ENCODE results near the gene C11orf97. TPM values are rescaled to one million over a fixed set of nuclear protein-coding genes. Genes with fewer than 3 reads are reported as not detected.

The C11orf97 gene
- total and polyA plus RNA-seq, 9 of the 15 experiments (the other 6 are each of a cell fraction or from before 2014, with no cell fraction given) = not detected

DNA sequence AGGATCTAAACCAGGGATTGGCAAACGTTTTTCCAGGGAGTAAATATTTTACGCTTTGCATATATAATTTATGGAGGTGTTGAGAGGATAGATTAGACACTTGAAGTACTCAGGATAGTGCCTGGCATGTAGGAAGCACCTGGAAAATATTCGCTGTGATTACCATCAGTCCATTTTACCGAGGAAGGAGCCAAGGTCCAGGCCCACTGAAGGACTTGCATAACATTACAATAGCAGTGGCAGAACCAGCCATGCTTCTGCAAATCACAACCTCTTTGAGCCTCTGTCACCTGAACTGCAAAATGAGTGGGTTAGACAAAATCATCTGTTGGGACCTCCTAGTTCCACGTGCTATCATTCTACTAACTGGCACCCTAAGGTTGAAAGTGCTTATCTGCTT lies 36.9 kb downstream of the C11orf97 start:
- ChIA-PET POLR2A (no interaction called here), CTCF (ENCODE audit: low intra/inter-chr PET ratio) (no interaction called here)
- no peaks in the 10 kb centered on the region for H3K9me3 ChIP-seq (replicated peaks; ENCODE audit: control insufficient read depth, insufficient read depth, low read depth, low read length)
- no TSS peak for BruUV-seq (replicated peaks)
- no peaks in the 10 kb centered on the region for H3K9me1 ChIP-seq (ENCODE audit: control insufficient read depth, insufficient read depth, low read length)
- H4K20me1 ChIP-seq (replicated peaks; ENCODE audit: control insufficient read depth, insufficient read depth, low read length) = no peaks in the 10 kb centered on the region; the same call in 1 of the 2 replicates
- H3K79me2 ChIP-seq (ENCODE audit: control insufficient read depth, insufficient read depth, low read length) = peaks cover 32% of the 10 kb centered on the region
- FAIRE-seq (no peak), DNase-seq (ENCODE audit: extremely low read depth in 1 of 4, low spot score in 3 of 4) (peak in 1 of 4 experiments; percentile 17), ATAC-seq (no peak)
- no peaks in the 10 kb centered on the region for H3K27me3 ChIP-seq (ENCODE audit: control insufficient read depth in 2 of 2, insufficient read depth in 2 of 2, low read length in 2 of 2)
- peaks cover 24 to 31% of the 10 kb centered on the region in 2 experiments; a peak in 4 of 5 replicates for H3K4me1 ChIP-seq (replicated peaks in 1 of 2; ENCODE audit: control insufficient read depth in 2 of 2, insufficient read depth in 2 of 2, low read length in 2 of 2)
- H2AFZ ChIP-seq (ENCODE audit: low read depth, low read length) = no peak overlapping the region
- no peak overlapping the region for H3K4me2 ChIP-seq (ENCODE audit: insufficient read depth, low read length)
- TF ChIP-seq MCM7 (IDR thresholded peaks at IDR 0.05) (no peak), ZNF12 (CRISPR knock-in tag; IDR thresholded peaks at IDR 0.05) (no peak), MYNN (IDR thresholded peaks at IDR 0.05) (no peak), MYNN (CRISPR knock-in tag; IDR thresholded peaks at IDR 0.05) (no peak), ZNF764 (CRISPR knock-in tag; IDR thresholded peaks at IDR 0.05; ENCODE audit: low read depth) (no peak), ZNF445 (CRISPR knock-in tag; IDR thresholded peaks at IDR 0.05; ENCODE audit: low read depth) (no peak), ZNF217 (CRISPR knock-in tag; IDR thresholded peaks at IDR 0.05) (no peak), PTRF (tag; IDR thresholded peaks at IDR 0.05) (no peak), TEAD4 (IDR thresholded peaks at IDR 0.05; ENCODE audit: low read length) (no peak), TEAD4 (CRISPR knock-in tag; IDR thresholded peaks at IDR 0.05; ENCODE audit: borderline replicate concordance) (no peak), KHSRP (IDR thresholded peaks at IDR 0.05) (no peak), BHLHE40 (IDR thresholded peaks at IDR 0.05; ENCODE audit: low read length) (no peak), NRF1 (conservative IDR thresholded peaks at IDR 0.05 in 1 of 2, IDR thresholded peaks at IDR 0.05 in 1 of 2) (no peak), TSC22D4 (tag; IDR thresholded peaks at IDR 0.05) (no peak)
- TF ChIP-seq, protein P1, sequence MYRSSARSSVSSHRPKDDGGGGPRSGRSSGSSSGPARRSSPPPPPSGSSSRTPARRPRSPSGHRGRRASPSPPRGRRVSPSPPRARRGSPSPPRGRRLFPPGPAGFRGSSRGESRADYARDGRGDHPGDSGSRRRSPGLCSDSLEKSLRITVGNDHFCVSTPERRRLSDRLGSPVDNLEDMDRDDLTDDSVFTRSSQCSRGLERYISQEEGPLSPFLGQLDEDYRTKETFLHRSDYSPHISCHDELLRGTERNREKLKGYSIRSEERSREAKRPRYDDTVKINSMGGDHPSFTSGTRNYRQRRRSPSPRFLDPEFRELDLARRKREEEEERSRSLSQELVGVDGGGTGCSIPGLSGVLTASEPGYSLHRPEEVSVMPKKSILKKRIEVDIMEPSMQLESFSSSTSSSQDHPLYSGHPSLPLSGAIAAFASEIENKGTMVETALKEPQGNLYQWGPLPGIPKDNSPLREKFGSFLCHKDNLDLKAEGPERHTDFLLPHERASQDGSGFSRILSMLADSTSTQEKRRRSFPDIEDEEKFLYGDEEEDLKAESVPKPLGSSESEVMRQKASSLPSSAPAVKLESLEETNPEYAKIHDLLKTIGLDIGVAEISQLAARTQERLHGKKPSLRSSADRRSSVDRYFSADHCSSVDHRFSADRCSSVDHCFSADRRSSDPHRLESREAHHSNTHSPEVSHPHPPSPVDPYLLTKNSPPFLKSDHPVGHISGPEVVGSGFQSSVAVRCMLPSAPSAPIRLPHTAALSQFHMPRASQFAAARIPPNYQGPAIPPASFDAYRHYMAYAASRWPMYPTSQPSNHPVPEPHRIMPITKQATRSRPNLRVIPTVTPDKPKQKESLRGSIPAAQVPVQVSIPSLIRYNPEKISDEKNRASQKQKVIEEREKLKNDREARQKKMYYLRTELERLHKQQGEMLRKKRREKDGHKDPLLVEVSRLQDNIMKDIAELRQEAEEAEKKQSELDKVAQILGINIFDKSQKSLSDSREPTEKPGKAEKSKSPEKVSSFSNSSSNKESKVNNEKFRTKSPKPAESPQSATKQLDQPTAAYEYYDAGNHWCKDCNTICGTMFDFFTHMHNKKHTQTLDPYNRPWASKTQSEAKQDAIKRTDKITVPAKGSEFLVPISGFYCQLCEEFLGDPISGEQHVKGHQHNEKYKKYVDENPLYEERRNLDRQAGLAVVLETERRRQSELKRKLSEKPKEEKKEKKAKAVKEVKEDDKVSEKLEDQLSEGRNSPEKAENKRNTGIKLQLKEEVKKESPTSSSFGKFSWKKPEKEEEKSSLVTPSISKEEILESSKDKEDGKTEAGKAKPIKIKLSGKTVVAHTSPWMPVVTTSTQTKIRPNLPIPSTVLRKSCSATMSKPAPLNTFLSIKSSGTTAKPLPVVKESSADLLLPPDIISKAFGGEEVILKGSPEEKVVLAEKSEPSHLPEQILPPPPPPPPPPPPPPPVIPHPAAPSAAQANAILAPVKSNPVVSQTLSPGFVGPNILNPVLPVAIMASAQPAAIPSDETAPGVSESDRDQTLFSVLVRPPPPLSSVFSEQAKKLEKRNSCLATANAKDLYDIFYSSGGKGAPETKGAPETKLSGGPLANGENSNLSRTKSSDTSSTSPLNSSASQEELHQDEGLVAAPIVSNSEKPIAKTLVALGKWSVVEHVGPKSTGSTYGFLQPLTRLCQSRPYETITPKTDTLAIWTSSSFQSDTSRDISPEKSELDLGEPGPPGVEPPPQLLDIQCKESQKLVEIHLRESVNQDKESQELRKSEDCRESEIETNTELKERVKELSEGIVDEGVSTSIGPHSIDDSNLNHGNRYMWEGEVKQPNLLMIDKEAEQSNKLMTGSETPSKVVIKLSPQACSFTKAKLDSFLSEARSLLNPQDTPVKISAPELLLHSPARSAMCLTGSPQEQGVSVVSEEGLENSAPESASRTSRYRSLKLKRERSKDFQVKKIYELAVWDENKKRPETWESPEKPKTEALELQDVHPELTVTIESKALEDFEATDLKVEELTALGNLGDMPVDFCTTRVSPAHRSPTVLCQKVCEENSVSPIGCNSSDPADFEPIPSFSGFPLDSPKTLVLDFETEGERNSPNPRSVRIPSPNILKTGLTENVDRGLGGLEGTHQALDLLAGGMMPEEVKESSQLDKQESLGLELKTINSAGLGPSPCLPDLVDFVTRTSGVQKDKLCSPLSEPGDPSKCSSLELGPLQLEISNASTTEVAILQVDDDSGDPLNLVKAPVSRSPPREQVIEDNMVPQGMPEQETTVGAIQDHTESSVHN (IDR thresholded peaks at IDR 0.05; ENCODE audit: borderline replicate concordance in 1 of 2, low read depth in 1 of 2) = no peak
- intact Hi-C loops (cut with micrococcal nuclease) (no loop called here), in situ Hi-C loops (cut with MboI) (no loop called here)
- H3K36me3 ChIP-seq (ENCODE audit: control insufficient read depth, insufficient read depth, low read length) = peaks cover 13% of the 10 kb centered on the region; the same call in 2 of the 3 replicates
- no peak overlapping the region for H3K9ac ChIP-seq (ENCODE audit: insufficient read depth in 1 of 2, low read depth in 2 of 2, low read length in 2 of 2)
- WGBS (ENCODE audit: insufficient coverage, low coverage, missing lambda C conversion rate) = 22% methylated on average over 5 of the region's 5 CpGs
- no peak overlapping the region for H3K27ac ChIP-seq (ENCODE audit: extremely low read depth, low read depth, low read length)
- H3K4me3 ChIP-seq = no peak overlapping the region
